Measurements from ENCODE around the gene MYBPH.

The MYBPH gene

DNA sequence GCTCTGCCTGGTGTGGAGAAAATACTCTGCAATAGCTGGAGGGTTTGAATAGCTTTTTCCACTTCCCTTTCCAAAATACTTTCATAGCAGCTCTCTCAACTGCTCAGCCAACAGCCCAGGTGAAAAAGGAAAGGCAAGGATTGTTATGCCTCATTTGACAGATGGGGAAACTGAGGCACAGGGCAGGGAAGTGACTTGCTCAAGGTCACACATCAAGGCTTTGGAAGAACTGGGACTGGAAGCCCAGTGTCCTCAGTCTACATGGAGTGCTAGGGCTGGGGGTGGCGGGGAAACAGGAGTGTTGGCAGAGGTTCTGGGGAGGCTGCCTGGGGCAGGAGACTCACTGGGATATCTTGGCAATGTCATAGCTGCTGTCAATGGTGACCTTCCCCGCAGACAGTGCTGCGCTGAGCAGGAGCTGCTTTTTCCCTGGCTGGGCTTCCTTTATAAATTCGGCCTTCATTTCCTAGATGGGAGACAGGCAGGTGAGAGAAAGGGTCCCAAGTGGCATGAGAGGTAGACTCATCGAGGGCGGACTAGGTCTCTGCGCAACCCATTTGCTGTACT lies 6.8 kb upstream of the MYBPH start:
- H3K4me3 ChIP-seq (replicated peaks; ENCODE audit: low read depth, low read length): no peak overlapping the region
- no peak for TF ChIP-seq CTCF (IDR thresholded peaks at IDR 0.05; ENCODE audit: low read length, missing control alignments)
- DNase-seq (ENCODE audit: low read depth): no peak

DNA sequence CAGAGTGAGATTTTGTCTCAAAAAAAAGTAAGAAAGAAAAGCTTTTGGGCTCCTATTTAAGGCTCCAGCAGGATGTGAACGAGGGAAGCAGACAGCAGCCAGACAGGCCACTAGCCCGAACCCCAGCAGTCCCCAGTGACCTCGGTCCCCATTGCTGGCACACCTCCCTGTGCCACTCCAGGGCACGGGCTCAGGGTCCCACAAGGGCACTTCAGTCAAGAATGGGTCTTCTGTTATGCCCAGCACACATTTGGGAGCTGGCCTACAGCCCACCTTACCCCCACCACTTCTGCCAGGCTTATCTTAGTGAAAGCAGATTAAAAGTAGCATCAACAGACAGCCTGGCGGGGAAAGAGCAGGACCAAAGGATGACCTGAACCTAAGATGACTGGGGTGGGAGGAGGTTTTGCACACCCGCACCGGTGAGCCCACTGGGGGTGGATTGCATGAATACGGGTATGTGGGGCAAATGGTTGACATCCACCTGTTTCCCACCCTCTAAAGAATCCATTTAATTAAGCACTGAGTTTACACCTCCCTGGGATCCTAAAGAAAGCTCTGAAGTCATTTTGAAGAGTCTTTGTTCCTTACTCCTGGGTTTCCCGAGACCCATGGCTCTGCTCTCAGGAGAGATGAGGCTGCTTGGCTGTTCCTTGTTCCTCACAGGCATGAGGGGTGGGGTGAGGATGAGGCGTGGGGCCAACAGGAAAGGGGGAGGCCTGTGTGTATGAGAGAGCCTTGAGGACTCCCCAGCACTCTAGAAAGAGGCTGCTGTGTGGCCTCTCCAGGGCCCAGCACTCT lies 6.2 kb upstream of the MYBPH start:
- TF ChIP-seq CTCF (IDR thresholded peaks at IDR 0.05; ENCODE audit: low read length, missing control alignments): no peak
- H3K4me3 ChIP-seq (replicated peaks; ENCODE audit: low read depth, low read length): no peak overlapping the region

DNA sequence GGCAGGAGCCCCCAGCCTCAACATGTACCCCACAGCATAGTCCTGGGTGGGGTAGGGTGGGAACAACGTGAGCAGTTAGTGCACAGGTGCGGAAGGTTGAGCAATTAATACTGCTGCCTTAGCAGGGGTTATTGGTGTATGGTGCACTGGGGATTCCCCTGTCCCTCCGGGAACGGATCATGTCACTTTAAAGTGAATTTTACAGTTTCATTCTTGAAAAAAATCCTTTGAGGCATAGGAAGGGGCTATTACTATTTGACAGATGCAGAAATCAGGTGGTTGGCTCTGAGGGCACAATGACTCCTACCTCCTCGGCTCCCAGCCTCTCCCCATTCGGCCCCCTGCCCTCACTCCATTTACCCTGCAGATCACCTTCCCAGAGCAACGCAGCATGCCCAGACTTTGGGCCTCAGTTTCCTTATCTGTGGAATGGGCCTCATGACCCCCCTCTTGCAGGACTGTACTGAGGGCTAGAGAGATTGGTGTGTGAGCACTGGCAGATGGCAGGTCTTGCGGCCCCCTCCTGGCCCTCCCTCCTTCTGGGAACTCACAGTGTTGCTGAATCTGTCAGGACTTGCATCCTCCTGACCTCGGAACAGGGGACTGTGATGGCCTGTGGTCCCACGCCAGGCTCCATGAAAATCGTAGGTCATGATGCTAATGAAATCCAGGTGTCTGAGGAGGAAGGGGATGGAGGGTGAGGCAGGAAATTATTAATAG lies 5.1 kb upstream of the MYBPH start:
- H3K4me3 ChIP-seq (replicated peaks; ENCODE audit: low read depth, low read length): no peak overlapping the region
- DNase-seq (ENCODE audit: low read depth): no peak
- no peak for TF ChIP-seq CTCF (IDR thresholded peaks at IDR 0.05; ENCODE audit: low read length, missing control alignments)

More for the DNA sequence above, 6.2 kb upstream of the MYBPH start:
- no peak for DNase-seq (ENCODE audit: low read depth)

GRCh38 chr1:203179667-203180005 lies 4.0 kb upstream of the MYBPH start:
- no peak for DNase-seq (ENCODE audit: low read depth)
- TF ChIP-seq CTCF (IDR thresholded peaks at IDR 0.05; ENCODE audit: low read length, missing control alignments): no peak
- no peak overlapping the region for H3K4me3 ChIP-seq (replicated peaks; ENCODE audit: low read depth, low read length)

GRCh38 chr1:203178821-203179666 lies 3.4 kb upstream of the MYBPH start:
- no peak overlapping the region for H3K4me3 ChIP-seq (replicated peaks; ENCODE audit: low read depth, low read length)
- no peak for DNase-seq (ENCODE audit: low read depth)
- no peak for TF ChIP-seq CTCF (IDR thresholded peaks at IDR 0.05; ENCODE audit: low read length, missing control alignments)

- no peak for DNase-seq (ENCODE audit: low read depth)
- no peak for TF ChIP-seq CTCF (IDR thresholded peaks at IDR 0.05; ENCODE audit: low read length, missing control alignments)
- no peak overlapping the region for H3K4me3 ChIP-seq (replicated peaks; ENCODE audit: low read depth, low read length)
Measured at GRCh38 chr1:203178083-203178482, 2.5 kb upstream of the MYBPH start.
